Osteocyte (in vitro differentiated cells): ENCODE results near the gene IL23R. TPM values are rescaled to one million over a fixed set of nuclear protein-coding genes. Genes with fewer than 3 reads are reported as not detected.

Experiments used
- DNase-seq: peaks from one replicate; pipeline ENCODE4 v3.0.0; 2021; ENCODE audit warnings: mixed read lengths; ENCODE audit not compliant: unreplicated experiment; ENCODE audit errors: extremely low spot score
- H3K27ac Mint-ChIP-seq: one replicate; pipeline ENCODE4 v1.8.0; 2021; ENCODE audit warnings: mild to moderate bottlenecking, mixed read lengths; ENCODE audit not compliant: unreplicated experiment
- H3K27me3 Mint-ChIP-seq: one replicate; pipeline ENCODE4 v1.8.0; 2021; ENCODE audit warnings: mixed read lengths; ENCODE audit not compliant: unreplicated experiment
- H3K36me3 Mint-ChIP-seq: one replicate; pipeline ENCODE4 v1.8.0; 2021; ENCODE audit warnings: mixed read lengths; ENCODE audit not compliant: unreplicated experiment
- H3K4me1 Mint-ChIP-seq: one replicate; pipeline ENCODE4 v1.8.0; 2021; ENCODE audit warnings: mixed read lengths; ENCODE audit not compliant: unreplicated experiment
- H3K4me3 Mint-ChIP-seq: one replicate; pipeline ENCODE4 v1.8.0; 2021; ENCODE audit warnings: mild to moderate bottlenecking, moderate library complexity, mixed read lengths; ENCODE audit not compliant: unreplicated experiment
- H3K9me3 Mint-ChIP-seq: one replicate; pipeline ENCODE4 v1.8.0; 2021; ENCODE audit warnings: mixed read lengths; ENCODE audit not compliant: unreplicated experiment
- CTCF ChIP-seq: fragments of 200-600 bp; sonication (generic); IDR thresholded peaks from 2 replicates; pipeline ENCODE4 v1.5.0; 2021; ENCODE audit warnings: antibody characterized with exemption, mild to moderate bottlenecking, moderate library complexity
- total RNA-seq: library from RNA; stranded (reverse); gene quantifications from 2 replicates; pipeline ENCODE4 v1.2.1, GENCODE V29; 2021

Gene IL23R
- total RNA-seq, 1 donor from 2014 or later = not detected

- DNase-seq = no peak
- no peaks in the 10 kb centered on the region for H3K4me1 Mint-ChIP-seq
- TF ChIP-seq CTCF = no peak
- H3K36me3 Mint-ChIP-seq = no peaks in the 10 kb centered on the region
- H3K9me3 Mint-ChIP-seq = no peaks in the 10 kb centered on the region
- H3K27me3 Mint-ChIP-seq = peaks cover 2% of the 10 kb centered on the region
- no peak overlapping the region for H3K27ac Mint-ChIP-seq
- H3K4me3 Mint-ChIP-seq = no peak overlapping the region
These were observed 51.2 kb downstream of the IL23R start for GRCh38 chr1:67217417-67217816.

GRCh38 chr1:67217938-67218337 lies 51.7 kb downstream of the IL23R start:
- no peak overlapping the region for H3K27ac Mint-ChIP-seq
- no peak for DNase-seq
- no peaks in the 10 kb centered on the region for H3K9me3 Mint-ChIP-seq
- no peak overlapping the region for H3K4me3 Mint-ChIP-seq
- TF ChIP-seq CTCF = no peak
- peaks cover 2% of the 10 kb centered on the region for H3K27me3 Mint-ChIP-seq
- no peaks in the 10 kb centered on the region for H3K36me3 Mint-ChIP-seq
- H3K4me1 Mint-ChIP-seq = no peaks in the 10 kb centered on the region

GRCh38 chr1:67224856-67225255 lies 58.6 kb downstream of the IL23R start:
- H3K36me3 Mint-ChIP-seq = no peaks in the 10 kb centered on the region
- peaks cover 3% of the 10 kb centered on the region for H3K9me3 Mint-ChIP-seq
- peaks cover 21% of the 10 kb centered on the region for H3K27me3 Mint-ChIP-seq
- H3K4me3 Mint-ChIP-seq = no peak overlapping the region
- no peak overlapping the region for H3K27ac Mint-ChIP-seq
- no peaks in the 10 kb centered on the region for H3K4me1 Mint-ChIP-seq
- no peak for TF ChIP-seq CTCF
- no peak for DNase-seq

- TF ChIP-seq CTCF = no peak
- Mint-ChIP-seq H3K4me3 (no peak overlapping the region), H3K27ac (no peak overlapping the region), H3K36me3 (no peaks in the 10 kb centered on the region), H3K27me3 (peaks cover 19% of the 10 kb centered on the region), H3K9me3 (peaks cover 3% of the 10 kb centered on the region), H3K4me1 (no peaks in the 10 kb centered on the region)
- no peak for DNase-seq
These were observed 60.4 kb downstream of the IL23R start for GRCh38 chr1:67226688-67227087.

- TF ChIP-seq CTCF = no peak
- no peak overlapping the region for H3K27ac Mint-ChIP-seq
- no peaks in the 10 kb centered on the region for H3K4me1 Mint-ChIP-seq
- DNase-seq = no peak
- H3K9me3 Mint-ChIP-seq = peaks cover 3% of the 10 kb centered on the region
- H3K27me3 Mint-ChIP-seq = peaks cover 19% of the 10 kb centered on the region
- H3K4me3 Mint-ChIP-seq = no peak overlapping the region
- no peaks in the 10 kb centered on the region for H3K36me3 Mint-ChIP-seq
These were observed 60.9 kb downstream of the IL23R start for GRCh38 chr1:67227196-67227595.
